ENCODE measurements around the gene DNAJC22. TPM values are rescaled to one million over a fixed set of nuclear protein-coding genes. Genes with fewer than 3 reads are reported as not detected.

Gene DNAJC22
- polyA plus RNA-seq, 1 of the 3 experiments (the other 2 are of a cell fraction): 4.5 TPM

- WGBS (ENCODE audit: low lambda C conversion rate): under 1% methylated on average over 44 of the region's 52 CpGs
- no peaks in the 10 kb centered on the region for H3K27me3 ChIP-seq (ENCODE audit: insufficient read depth)
- peaks cover 3 to 6% of the 10 kb centered on the region in 2 experiments; a peak in 3 of 4 replicates for H3K4me1 ChIP-seq (ENCODE audit: control insufficient read depth in 1 of 2, insufficient read depth in 2 of 2, low read depth in 1 of 2, low read length in 1 of 2)
- H3K4me2 ChIP-seq: peak within 1 kb of the TSS; percentile 82
- POLR2A ChIA-PET: interaction anchor here (0.6 to 1.6 kb wide), 12 partner anchors 8 to 237 kb away, joined by 3 to 11 read pairs (median 4); partner anchors contain the start of genes TROAP and TUBA1B
- H3K79me2 ChIP-seq (ENCODE audit: insufficient read depth): peaks cover 57% of the 10 kb centered on the region
- peaks cover 19% of the 10 kb centered on the region for H3F3A ChIP-seq (replicated peaks; ENCODE audit: insufficient read depth)
- H3K9me3 ChIP-seq: no peaks in the 10 kb centered on the region
- peak within 1 kb of the TSS; percentile 79 to 91 for H3K4me3 ChIP-seq (ENCODE audit: low read depth in 2 of 2, low read length in 1 of 2)
- CTCF ChIA-PET: interaction anchor here (0.7 to 16.8 kb wide), 8 partner anchors 10 to 213 kb away, joined by 3 to 617 read pairs (median 15); partner anchors contain the start of genes DNAJC22, KCNH3 and TROAP
- H3K27ac ChIP-seq (ENCODE audit: low read depth in 2 of 2, low read length in 1 of 2): peak within 1 kb of the TSS; percentile 90 to 95
- H3K9me2 ChIP-seq: no peaks in the 10 kb centered on the region
- peak within 1 kb of the TSS; percentile 98 for H3K9ac ChIP-seq
- H2AFZ ChIP-seq (ENCODE audit: low read depth): peak within 1 kb of the TSS; percentile 77
- DNase-seq: no peak
- peaks cover 37% of the 10 kb centered on the region for H4K20me1 ChIP-seq (ENCODE audit: insufficient read depth)
- peak; percentile 28; the same call in 1 of the 2 replicates for TF ChIP-seq TCF12 (IDR thresholded peaks at IDR 0.05)
- TF ChIP-seq SIN3A (IDR thresholded peaks at IDR 0.05; ENCODE audit: borderline replicate concordance, low read depth, low read length): peak; percentile 70; the same call in 1 of the 2 replicates
- no peak for TF ChIP-seq FOSL2 (IDR thresholded peaks at IDR 0.05; ENCODE audit: borderline replicate concordance, low read depth)
- peak; percentile 37; the same call in 1 of the 2 replicates for TF ChIP-seq YY1 (IDR thresholded peaks at IDR 0.05; ENCODE audit: low read depth)
- no peak for TF ChIP-seq SMC3 (IDR thresholded peaks at IDR 0.05; ENCODE audit: low read depth, low read length)
- TF ChIP-seq ZBTB33 (IDR thresholded peaks at IDR 0.05; ENCODE audit: borderline replicate concordance, low read depth): no peak
- TF ChIP-seq REST (IDR thresholded peaks at IDR 0.05; ENCODE audit: low read depth, low read length): peak; percentile 65; the same call in 1 of the 2 replicates
- peak in 1 of 2 experiments; percentile 24; a peak in 1 of 4 replicates for TF ChIP-seq EP300 (IDR thresholded peaks at IDR 0.05; ENCODE audit: borderline replicate concordance in 1 of 2, low read depth in 1 of 2, low read length in 1 of 2)
- TF ChIP-seq CHD2 (IDR thresholded peaks at IDR 0.05; ENCODE audit: low read length, partially characterized antibody): peak; percentile 88
- TF ChIP-seq RXRA (IDR thresholded peaks at IDR 0.05; ENCODE audit: borderline replicate concordance, low read depth): no peak
- TF ChIP-seq RAD21 (IDR thresholded peaks at IDR 0.05; ENCODE audit: low read length): no peak
- TF ChIP-seq TAF1 (IDR thresholded peaks at IDR 0.05; ENCODE audit: borderline replicate concordance, low read depth, low read length): no peak; the same call in 1 of the 2 replicates
- TF ChIP-seq POLR2AphosphoS5 (IDR thresholded peaks at IDR 0.05; ENCODE audit: low read depth, low read length): peak; percentile 74
- peak; percentile 25; the same call in 1 of the 2 replicates for TF ChIP-seq MXI1 (IDR thresholded peaks at IDR 0.05; ENCODE audit: low read depth, low read length)
- TF ChIP-seq CTCF (IDR thresholded peaks at IDR 0.05): no peak
- H3K36me3 ChIP-seq (replicated peaks in 1 of 2; ENCODE audit: control insufficient read depth in 1 of 2, insufficient read depth in 2 of 2, low read length in 1 of 2): peaks cover 0 to 21% of the 10 kb centered on the region in 2 experiments
These were observed 20.9 kb downstream of the DNAJC22 start, which contains the start of gene SPATS2 for GRCh38 chr12:49367381-49368239. SPATS2 (plus strand) TSS chr12:49367462; CDS start chr12:49461013, 93,551 bp downstream.

All from SK-N-SH (cell line).